CD1c-positive myeloid dendritic cell (primary cell): ENCODE measurements around the gene GCGR.
A peak's percentile ranks its signal among the peaks of the same experiment; 100 is the strongest.

Source experiments
- DNase-seq: peaks from one replicate; pipeline ENCODE4 v3.0.0-alpha.2; 2016; ENCODE audit errors: extremely low spot score

The GCGR gene

GRCh38 chr17:81803728-81804558 lies at the start of gene GCGR:
Gene GCGR (plus strand): TSS chr17:81804150. CDS start chr17:81809019, 4,869 bp downstream.
- no peak for DNase-seq

- DNase-seq: no peak
Measured at GRCh38 chr17:81792675-81793615, 11.0 kb upstream of the GCGR start.

- no peak for DNase-seq
Measured at GRCh38 chr17:81794074-81794476, 9.9 kb upstream of the GCGR start.

GRCh38 chr17:81794509-81794908 lies 9.4 kb upstream of the GCGR start:
- DNase-seq: peak; percentile 18

- no peak for DNase-seq
Measured at GRCh38 chr17:81801327-81801726, 2.6 kb upstream of the GCGR start.

GRCh38 chr17:81802048-81802758 lies 1.7 kb upstream of the GCGR start:
- DNase-seq: no peak

- DNase-seq: no peak
Measured at GRCh38 chr17:81802856-81803643, 900 bp upstream of the GCGR start.

- no peak for DNase-seq
Measured at GRCh38 chr17:81804559-81805399, 829 bp downstream of the GCGR start.

- no peak for DNase-seq
Measured at GRCh38 chr17:81805707-81806460, 1.9 kb downstream of the GCGR start.

GRCh38 chr17:81806461-81807209 lies 2.7 kb downstream of the GCGR start:
- no peak for DNase-seq

GRCh38 chr17:81807210-81807719 lies 3.3 kb downstream of the GCGR start:
- no peak for DNase-seq

- no peak for DNase-seq
Measured at GRCh38 chr17:81807839-81808238, 3.9 kb downstream of the GCGR start.

- no peak for DNase-seq
Measured at GRCh38 chr17:81808778-81809555, 5.0 kb downstream of the GCGR start.

GRCh38 chr17:81809556-81809998 lies 5.6 kb downstream of the GCGR start:
- no peak for DNase-seq

GRCh38 chr17:81810476-81810875 lies 6.5 kb downstream of the GCGR start:
- DNase-seq: no peak

GRCh38 chr17:81810892-81811704 lies 7.1 kb downstream of the GCGR start:
- no peak for DNase-seq
